Duodenal mucosa (tissue), 2 donors: ENCODE results near the gene CKMT2.

Experiments
- H3K27ac ChIP-seq: one replicate; pipeline ENCODE4 v1.7.0; 2013; ENCODE audit warnings: low read depth, low read length
- H3K27me3 ChIP-seq, 2 donors: one replicate each; pipeline ENCODE4 v1.7.0; 2013; ENCODE audit warnings: low read length in 2 of 2, control low read depth in 1 of 2; ENCODE audit not compliant: insufficient read depth in 2 of 2, control insufficient read depth in 1 of 2
- H3K36me3 ChIP-seq, 2 donors: one replicate each; pipeline ENCODE4 v1.7.0; 2013; ENCODE audit warnings: low read length in 2 of 2, control low read depth in 1 of 2; ENCODE audit not compliant: insufficient read depth in 2 of 2, control insufficient read depth in 1 of 2
- H3K4me1 ChIP-seq, 2 donors: one replicate each; pipeline ENCODE4 v1.7.0; 2013; ENCODE audit warnings: low read length in 2 of 2, control low read depth in 1 of 2; ENCODE audit not compliant: insufficient read depth in 2 of 2, control insufficient read depth in 1 of 2
- H3K4me3 ChIP-seq, 2 donors: one replicate each; pipeline ENCODE4 v1.7.0; 2013; ENCODE audit warnings: low read length in 2 of 2, low read depth in 1 of 2
- H3K9ac ChIP-seq, 2 donors: one replicate each; pipeline ENCODE4 v1.7.0; 2013; ENCODE audit warnings: low read length in 2 of 2, low read depth in 1 of 2
- H3K9me3 ChIP-seq, 2 donors: one replicate each; pipeline ENCODE4 v1.7.0; 2013; ENCODE audit warnings: low read length in 2 of 2, control low read depth in 1 of 2; ENCODE audit not compliant: control insufficient read depth in 1 of 2

The CKMT2 gene

GRCh38 chr5:81234299-81234698, 1.2 kb downstream of the CKMT2 start:
- Histone ChIP-seq H3K27ac (no peak overlapping the region), H3K36me3 (no peaks in the 10 kb centered on the region), H3K4me3 (no peak overlapping the region), H3K9me3 (no peaks in the 10 kb centered on the region), H3K27me3 (no peaks in the 10 kb centered on the region), H3K9ac (no peak overlapping the region), H3K4me1 (peaks cover 7 to 9% of the 10 kb centered on the region in 2 donors)

- no peak overlapping the region for H3K4me3 ChIP-seq
- H3K27me3 ChIP-seq, result no peaks in the 10 kb centered on the region
- no peaks in the 10 kb centered on the region for H3K9me3 ChIP-seq
- H3K27ac ChIP-seq, result no peak overlapping the region
- H3K4me1 ChIP-seq, result peaks cover 7 to 9% of the 10 kb centered on the region in 2 donors
- H3K36me3 ChIP-seq, result no peaks in the 10 kb centered on the region
- no peak overlapping the region for H3K9ac ChIP-seq
These were observed 1.7 kb downstream of the CKMT2 start for GRCh38 chr5:81234801-81235200.

- Histone ChIP-seq H3K4me1 (peaks cover 7 to 9% of the 10 kb centered on the region in 2 donors), H3K27me3 (no peaks in the 10 kb centered on the region), H3K36me3 (no peaks in the 10 kb centered on the region), H3K9ac (no peak overlapping the region), H3K9me3 (no peaks in the 10 kb centered on the region), H3K27ac (no peak overlapping the region), H3K4me3 (no peak overlapping the region)
These were observed 2.4 kb downstream of the CKMT2 start for GRCh38 chr5:81235287-81236072.

GRCh38 chr5:81238460-81238859, 5.3 kb downstream of the CKMT2 start:
- Histone ChIP-seq H3K36me3 (no peaks in the 10 kb centered on the region), H3K27ac (no peak overlapping the region), H3K4me3 (no peak overlapping the region), H3K4me1 (peaks cover under 1 to 1% of the 10 kb centered on the region in 2 donors), H3K27me3 (no peaks in the 10 kb centered on the region), H3K9ac (no peak overlapping the region), H3K9me3 (no peaks in the 10 kb centered on the region)

- Histone ChIP-seq H3K27me3 (no peaks in the 10 kb centered on the region), H3K9ac (no peak overlapping the region), H3K36me3 (no peaks in the 10 kb centered on the region), H3K9me3 (no peaks in the 10 kb centered on the region), H3K27ac (no peak overlapping the region), H3K4me1 (no peaks in the 10 kb centered on the region), H3K4me3 (no peak overlapping the region)
These were observed 6.5 kb downstream of the CKMT2 start for GRCh38 chr5:81239613-81240012.

- Histone ChIP-seq H3K9ac (no peak overlapping the region), H3K4me3 (no peak overlapping the region), H3K9me3 (no peaks in the 10 kb centered on the region), H3K27ac (no peak overlapping the region), H3K36me3 (no peaks in the 10 kb centered on the region), H3K27me3 (no peaks in the 10 kb centered on the region), H3K4me1 (no peaks in the 10 kb centered on the region)
These were observed 7.9 kb downstream of the CKMT2 start for GRCh38 chr5:81241001-81241400.

- Histone ChIP-seq H3K27me3 (no peaks in the 10 kb centered on the region), H3K4me3 (no peak overlapping the region), H3K36me3 (no peaks in the 10 kb centered on the region), H3K4me1 (no peaks in the 10 kb centered on the region), H3K27ac (no peak overlapping the region), H3K9ac (no peak overlapping the region), H3K9me3 (no peaks in the 10 kb centered on the region)
These were observed 9.0 kb downstream of the CKMT2 start for GRCh38 chr5:81241961-81242648.

GRCh38 chr5:81242906-81243436, 9.8 kb downstream of the CKMT2 start:
- no peaks in the 10 kb centered on the region for H3K9me3 ChIP-seq
- no peak overlapping the region for H3K4me3 ChIP-seq
- no peak overlapping the region for H3K27ac ChIP-seq
- no peaks in the 10 kb centered on the region for H3K4me1 ChIP-seq
- no peak overlapping the region for H3K9ac ChIP-seq
- no peaks in the 10 kb centered on the region for H3K27me3 ChIP-seq
- no peaks in the 10 kb centered on the region for H3K36me3 ChIP-seq

GRCh38 chr5:81244451-81244850, 11.3 kb downstream of the CKMT2 start:
- H3K9ac ChIP-seq, result no peak overlapping the region
- H3K9me3 ChIP-seq, result no peaks in the 10 kb centered on the region
- H3K4me3 ChIP-seq, result no peak overlapping the region
- H3K27ac ChIP-seq, result no peak overlapping the region
- H3K4me1 ChIP-seq, result no peaks in the 10 kb centered on the region
- no peaks in the 10 kb centered on the region for H3K27me3 ChIP-seq
- no peaks in the 10 kb centered on the region for H3K36me3 ChIP-seq

GRCh38 chr5:81245871-81246235, 12.7 kb downstream of the CKMT2 start:
- Histone ChIP-seq H3K27ac (no peak overlapping the region), H3K4me3 (no peak overlapping the region), H3K4me1 (no peaks in the 10 kb centered on the region), H3K9me3 (no peaks in the 10 kb centered on the region), H3K9ac (no peak overlapping the region), H3K27me3 (no peaks in the 10 kb centered on the region), H3K36me3 (peaks cover 0 to 5% of the 10 kb centered on the region in 2 donors)
